PC-9 (cell line): ENCODE measurements around the gene PTBP1. TPM values are rescaled to one million over a fixed set of nuclear protein-coding genes. Genes with fewer than 3 reads are reported as not detected.

Experiments
- BruUV-seq: library from RNA; stranded (reverse); fragments of 400-500 nt; replicated peaks from 2 replicates; lab custom pipeline; 2021; lab: Mats Ljungman, UMichigan
- CTCF ChIA-PET: fragments of 300-600 bp; sonication (Branson Sonifier 250); formaldehyde crosslinking; loops from one replicate; lab custom pipeline; 2022; ENCODE audit warnings: antibody characterized with exemption; lab: Charles Lee
- POLR2A ChIA-PET: fragments of 300-600 bp; sonication (Branson Sonifier 250); formaldehyde crosslinking; loops from one replicate; lab custom pipeline; 2022; ENCODE audit warnings: antibody characterized with exemption; ENCODE audit not compliant: unreplicated experiment; lab: Charles Lee
- DNase-seq, 2 experiments: peaks; one replicate each; pipeline versions ENCODE4 v3.0.0 to v3.0.0-alpha.2; 2015 to 2022; ENCODE audit warnings: mixed read lengths in 1 of 2
- H2AFZ ChIP-seq: fragments of 200-600 bp; sonication (generic); 2 replicates; pipeline ENCODE4 v1.8.1; 2017; ENCODE audit warnings: antibody characterized with exemption
- H3F3A ChIP-seq: fragments of 200-600 bp; sonication (generic); 2 replicates; pipeline ENCODE4 v1.8.1; 2017; ENCODE audit warnings: antibody characterized with exemption, mild to moderate bottlenecking, low read depth; ENCODE audit not compliant: insufficient read depth
- H3K27ac ChIP-seq: fragments of 200-600 bp; sonication (generic); 2 replicates; pipeline ENCODE4 v1.6.1; 2016; ENCODE audit warnings: mixed run types
- H3K27me3 ChIP-seq: fragments of 200-600 bp; sonication (generic); 2 replicates; pipeline ENCODE4 v1.6.1; 2016; ENCODE audit warnings: low read depth, mixed run types; ENCODE audit not compliant: insufficient read depth
- H3K36me3 ChIP-seq: fragments of 200-600 bp; sonication (generic); 2 replicates; pipeline ENCODE4 v1.6.1; 2016; ENCODE audit warnings: low read depth, mixed run types
- H3K4me1 ChIP-seq: fragments of 200-600 bp; sonication (generic); replicated peaks from 2 replicates; pipeline ENCODE4 v1.6.1; 2016; ENCODE audit warnings: mixed run types; ENCODE audit not compliant: insufficient read depth
- H3K4me2 ChIP-seq: fragments of 200-600 bp; sonication (generic); 2 replicates; pipeline ENCODE4 v1.6.1; 2017; ENCODE audit warnings: mixed run types
- H3K4me3 ChIP-seq: fragments of 200-600 bp; sonication (generic); 2 replicates; pipeline ENCODE4 v1.6.1; 2016; ENCODE audit warnings: mixed run types
- H3K79me2 ChIP-seq: fragments of 200-600 bp; sonication (generic); 2 replicates; pipeline ENCODE4 v1.6.1; 2017; ENCODE audit warnings: low read depth, mixed run types
- H3K9me2 ChIP-seq: fragments of 200-600 bp; sonication (generic); 2 replicates; pipeline ENCODE4 v1.8.1; 2017; ENCODE audit warnings: mild to moderate bottlenecking; ENCODE audit not compliant: insufficient read depth
- H3K9me3 ChIP-seq: fragments of 200-600 bp; sonication (generic); 2 replicates; pipeline ENCODE4 v1.8.1; 2016; ENCODE audit warnings: low read depth; ENCODE audit not compliant: insufficient read depth
- H4K20me1 ChIP-seq: fragments of 200-600 bp; sonication (generic); 2 replicates; pipeline ENCODE4 v1.8.1; 2017; ENCODE audit not compliant: insufficient read depth
- EZH2 ChIP-seq: fragments of 200-600 bp; sonication (generic); IDR thresholded peaks from 2 replicates; pipeline ENCODE4 v1.8.0; 2017; ENCODE audit warnings: antibody characterized with exemption, low read depth
- intact Hi-C: fragments of 100-400 bp; cut with micrococcal nuclease; formaldehyde crosslinking; loops from one replicate; pipeline ENCODE4 v1.10.0; 2022; ENCODE audit not compliant: unreplicated experiment
- total RNA-seq: library from RNA; stranded (reverse); gene quantifications from 2 replicates; pipeline ENCODE4 v1.2.3, GENCODE V29; 2021
- TF ChIP-seq, protein P1 (sequence below): fragments of 200-600 bp; sonication (generic); conservative IDR thresholded peaks from 2 replicates; pipeline ENCODE4 v1.6.1; 2017; ENCODE audit warnings: mixed run types, antibody characterized with exemption, mild to moderate bottlenecking, moderate library complexity

Gene PTBP1
- total RNA-seq, 1 experiment from 2014 or later = 542 TPM

DNA sequence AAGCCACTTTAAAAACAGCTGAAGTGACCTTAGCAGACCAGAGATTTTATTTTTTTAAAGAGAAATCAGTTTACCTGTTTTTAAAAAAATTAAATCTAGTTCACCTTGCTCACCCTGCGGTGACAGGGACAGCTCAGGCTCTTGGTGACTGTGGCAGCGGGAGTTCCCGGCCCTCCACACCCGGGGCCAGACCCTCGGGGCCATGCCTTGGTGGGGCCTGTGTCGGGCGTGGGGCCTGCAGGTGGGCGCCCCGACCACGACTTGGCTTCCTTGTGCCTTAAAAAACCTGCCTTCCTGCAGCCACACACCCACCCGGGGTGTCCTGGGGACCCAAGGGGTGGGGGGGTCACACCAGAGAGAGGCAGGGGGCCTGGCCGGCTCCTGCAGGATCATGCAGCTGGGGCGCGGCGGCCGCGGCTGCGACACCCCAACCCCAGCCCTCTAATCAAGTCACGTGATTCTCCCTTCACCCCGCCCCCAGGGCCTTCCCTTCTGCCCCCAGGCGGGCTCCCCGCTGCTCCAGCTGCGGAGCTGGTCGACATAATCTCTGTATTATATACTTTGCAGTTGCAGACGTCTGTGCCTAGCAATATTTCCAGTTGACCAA is 13.7 kb downstream of the PTBP1 start:
- H3F3A ChIP-seq = peaks cover 46% of the 10 kb centered on the region
- H3K79me2 ChIP-seq = peaks cover 32% of the 10 kb centered on the region
- peaks cover 57% of the 10 kb centered on the region for H4K20me1 ChIP-seq
- no peak overlapping the region for H3K27ac ChIP-seq
- TF ChIP-seq EZH2 = no peak
- TF ChIP-seq, protein P1, sequence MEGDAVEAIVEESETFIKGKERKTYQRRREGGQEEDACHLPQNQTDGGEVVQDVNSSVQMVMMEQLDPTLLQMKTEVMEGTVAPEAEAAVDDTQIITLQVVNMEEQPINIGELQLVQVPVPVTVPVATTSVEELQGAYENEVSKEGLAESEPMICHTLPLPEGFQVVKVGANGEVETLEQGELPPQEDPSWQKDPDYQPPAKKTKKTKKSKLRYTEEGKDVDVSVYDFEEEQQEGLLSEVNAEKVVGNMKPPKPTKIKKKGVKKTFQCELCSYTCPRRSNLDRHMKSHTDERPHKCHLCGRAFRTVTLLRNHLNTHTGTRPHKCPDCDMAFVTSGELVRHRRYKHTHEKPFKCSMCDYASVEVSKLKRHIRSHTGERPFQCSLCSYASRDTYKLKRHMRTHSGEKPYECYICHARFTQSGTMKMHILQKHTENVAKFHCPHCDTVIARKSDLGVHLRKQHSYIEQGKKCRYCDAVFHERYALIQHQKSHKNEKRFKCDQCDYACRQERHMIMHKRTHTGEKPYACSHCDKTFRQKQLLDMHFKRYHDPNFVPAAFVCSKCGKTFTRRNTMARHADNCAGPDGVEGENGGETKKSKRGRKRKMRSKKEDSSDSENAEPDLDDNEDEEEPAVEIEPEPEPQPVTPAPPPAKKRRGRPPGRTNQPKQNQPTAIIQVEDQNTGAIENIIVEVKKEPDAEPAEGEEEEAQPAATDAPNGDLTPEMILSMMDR = no peak
- no peaks in the 10 kb centered on the region for H3K9me3 ChIP-seq
- H3K9me2 ChIP-seq = no peaks in the 10 kb centered on the region
- BruUV-seq = TSS peak; percentile 15
- no peak overlapping the region for H2AFZ ChIP-seq
- no peaks in the 10 kb centered on the region for H3K4me1 ChIP-seq
- no peak for DNase-seq
- ChIA-PET POLR2A (no interaction called here), CTCF (no interaction called here)
- intact Hi-C loops = no loop called here
- H3K4me2 ChIP-seq = no peak overlapping the region
- peaks cover 10% of the 10 kb centered on the region for H3K36me3 ChIP-seq
- H3K27me3 ChIP-seq = no peaks in the 10 kb centered on the region
- H3K4me3 ChIP-seq = no peak overlapping the region

DNA sequence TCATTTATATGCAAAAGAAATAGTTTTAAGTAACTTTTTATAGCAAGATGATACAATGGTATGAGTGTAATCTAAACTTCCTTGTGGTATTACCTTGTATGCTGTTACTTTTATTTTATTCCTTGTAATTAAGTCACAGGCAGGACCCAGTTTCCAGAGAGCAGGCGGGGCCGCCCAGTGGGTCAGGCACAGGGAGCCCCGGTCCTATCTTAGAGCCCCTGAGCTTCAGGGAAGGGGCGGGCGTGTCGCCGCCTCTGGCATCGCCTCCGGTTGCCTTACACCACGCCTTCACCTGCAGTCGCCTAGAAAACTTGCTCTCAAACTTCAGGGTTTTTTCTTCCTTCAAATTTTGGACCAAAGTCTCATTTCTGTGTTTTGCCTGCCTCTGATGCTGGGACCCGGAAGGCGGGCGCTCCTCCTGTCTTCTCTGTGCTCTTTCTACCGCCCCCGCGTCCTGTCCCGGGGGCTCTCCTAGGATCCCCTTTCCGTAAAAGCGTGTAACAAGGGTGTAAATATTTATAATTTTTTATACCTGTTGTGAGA is 14.3 kb downstream of the PTBP1 start:
- no TSS peak for BruUV-seq
- Histone ChIP-seq H3K36me3 (peaks cover 10% of the 10 kb centered on the region), H3K79me2 (peaks cover 29% of the 10 kb centered on the region), H3K4me3 (no peak overlapping the region), H3K4me2 (no peak overlapping the region), H4K20me1 (peaks cover 51% of the 10 kb centered on the region), H3K9me3 (no peaks in the 10 kb centered on the region), H2AFZ (no peak overlapping the region), H3K27ac (no peak overlapping the region), H3K4me1 (no peaks in the 10 kb centered on the region), H3K27me3 (no peaks in the 10 kb centered on the region), H3K9me2 (no peaks in the 10 kb centered on the region), H3F3A (peaks cover 46% of the 10 kb centered on the region)
- ChIA-PET CTCF (no interaction called here), POLR2A (no interaction called here)
- intact Hi-C loops = no loop called here
- DNase-seq = no peak
- TF ChIP-seq EZH2 = no peak
- TF ChIP-seq, protein P1 = no peak

DNA sequence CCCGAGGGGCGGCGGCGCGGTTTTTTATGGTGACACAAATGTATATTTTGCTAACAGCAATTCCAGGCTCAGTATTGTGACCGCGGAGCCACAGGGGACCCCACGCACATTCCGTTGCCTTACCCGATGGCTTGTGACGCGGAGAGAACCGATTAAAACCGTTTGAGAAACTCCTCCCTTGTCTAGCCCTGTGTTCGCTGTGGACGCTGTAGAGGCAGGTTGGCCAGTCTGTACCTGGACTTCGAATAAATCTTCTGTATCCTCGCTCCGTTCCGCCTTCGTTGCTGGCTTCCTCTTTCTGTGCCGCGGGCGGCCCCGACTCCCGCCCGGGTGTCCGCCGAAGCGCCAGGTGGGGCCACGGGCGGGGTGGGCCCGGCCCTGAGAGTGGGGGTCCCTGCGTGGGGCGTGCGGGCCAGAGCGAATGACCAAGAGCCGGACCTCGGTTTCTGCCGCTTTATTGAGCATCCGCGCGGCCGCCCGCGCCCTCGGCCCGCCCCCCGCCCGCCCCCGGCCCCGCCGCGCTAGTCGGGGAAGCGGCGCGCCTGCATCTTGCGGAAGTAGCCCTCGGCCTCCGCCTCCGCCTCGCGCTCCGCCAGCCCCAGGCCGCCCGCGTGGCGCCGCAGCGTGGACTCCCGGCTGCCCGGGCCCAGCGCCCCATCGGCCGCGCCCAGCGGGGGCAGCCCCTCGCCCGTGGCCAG is 14.9 kb downstream of the PTBP1 start:
- peaks cover 44% of the 10 kb centered on the region for H3F3A ChIP-seq
- ChIA-PET POLR2A (no interaction called here), CTCF (no interaction called here)
- H3K4me3 ChIP-seq = no peak overlapping the region
- H3K9me3 ChIP-seq = no peaks in the 10 kb centered on the region
- no peak for DNase-seq
- no peak overlapping the region for H3K27ac ChIP-seq
- peaks cover 23% of the 10 kb centered on the region for H3K79me2 ChIP-seq
- BruUV-seq = no TSS peak
- H2AFZ ChIP-seq = no peak overlapping the region
- no peaks in the 10 kb centered on the region for H3K4me1 ChIP-seq
- H3K4me2 ChIP-seq = no peak overlapping the region
- H4K20me1 ChIP-seq = peaks cover 45% of the 10 kb centered on the region
- intact Hi-C loops = no loop called here
- H3K36me3 ChIP-seq = peaks cover 10% of the 10 kb centered on the region; the same call in 1 of the 2 replicates
- no peaks in the 10 kb centered on the region for H3K27me3 ChIP-seq
- H3K9me2 ChIP-seq = no peaks in the 10 kb centered on the region
- TF ChIP-seq EZH2 = no peak
- TF ChIP-seq, protein P1 = no peak
